GM23338 (cell line): ENCODE measurements around the gene SLC35B1. TPM values are rescaled to one million over a fixed set of nuclear protein-coding genes. Genes with fewer than 3 reads are reported as not detected.

ENCODE experiments used
- ATAC-seq: fragments of 200-7000 bp; cut with Tn5 transposase; 3 replicates; pipeline ENCODE4 v1.9.1; 2020
- DNase-seq: peaks from one replicate; pipeline ENCODE4 v3.0.0-alpha.2; 2015; ENCODE audit warnings: low spot score
- H2AFZ ChIP-seq: fragments of 200-600 bp; sonication (generic); 2 replicates; pipeline ENCODE4 v1.8.0; 2016; ENCODE audit warnings: antibody characterized with exemption, mild to moderate bottlenecking, moderate library complexity
- H3F3A ChIP-seq: fragments of 200-600 bp; sonication (generic); replicated peaks from 2 replicates; pipeline ENCODE4 v1.8.0; 2017; ENCODE audit warnings: antibody characterized with exemption, mixed run types, low read depth
- H3K27ac ChIP-seq: fragments of 200-600 bp; sonication (generic); 2 replicates; pipeline ENCODE4 v1.6.1; 2016; ENCODE audit warnings: low read depth
- H3K27me3 ChIP-seq: fragments of 200-600 bp; sonication (generic); 2 replicates; pipeline ENCODE4 v1.8.0; 2016; ENCODE audit warnings: mild to moderate bottlenecking, mixed run types, moderate library complexity; ENCODE audit not compliant: insufficient read depth
- H3K36me3 ChIP-seq: fragments of 200-600 bp; sonication (generic); 2 replicates; pipeline ENCODE4 v1.8.0; 2016; ENCODE audit warnings: mild to moderate bottlenecking; ENCODE audit not compliant: insufficient read depth
- H3K4me1 ChIP-seq: fragments of 200-600 bp; sonication (generic); 2 replicates; pipeline ENCODE4 v1.8.0; 2016; ENCODE audit warnings: mild to moderate bottlenecking, moderate library complexity; ENCODE audit not compliant: insufficient read depth
- H3K4me2 ChIP-seq: fragments of 200-600 bp; sonication (generic); 2 replicates; pipeline ENCODE4 v1.7.1; 2017; ENCODE audit warnings: mixed run types
- H3K4me3 ChIP-seq: fragments of 200-600 bp; sonication (generic); 2 replicates; pipeline ENCODE4 v1.6.1; 2016; ENCODE audit warnings: mixed run types
- H3K79me2 ChIP-seq: fragments of 200-600 bp; sonication (generic); replicated peaks from 2 replicates; pipeline ENCODE4 v1.8.0; 2017; ENCODE audit warnings: mild to moderate bottlenecking; ENCODE audit not compliant: insufficient read depth
- H3K9me2 ChIP-seq: fragments of 200-600 bp; sonication (generic); 2 replicates; pipeline ENCODE4 v1.8.0; 2017; ENCODE audit not compliant: insufficient read depth
- H4K20me1 ChIP-seq: fragments of 200-600 bp; sonication (generic); replicated peaks from 2 replicates; pipeline ENCODE4 v1.8.0; 2017; ENCODE audit warnings: mild to moderate bottlenecking; ENCODE audit not compliant: insufficient read depth
- H3K27ac Mint-ChIP-seq: 2 replicates; pipeline ENCODE4 v1.8.0; 2020; ENCODE audit warnings: inconsistent platforms, mild to moderate bottlenecking, moderate library complexity, mixed read lengths
- H3K27me3 Mint-ChIP-seq: 3 replicates; pipeline ENCODE4 v1.8.0; 2022; ENCODE audit warnings: low read depth, mild to moderate bottlenecking, moderate library complexity, mixed read lengths, inconsistent platforms; ENCODE audit not compliant: insufficient read depth, poor library complexity
- H3K36me3 Mint-ChIP-seq: 3 replicates; pipeline ENCODE4 v1.8.0; 2021; ENCODE audit warnings: low read depth, mild to moderate bottlenecking, inconsistent platforms, moderate library complexity, mixed read lengths
- H3K4me1 Mint-ChIP-seq: 3 replicates; pipeline ENCODE4 v1.8.0; 2020; ENCODE audit warnings: mild to moderate bottlenecking, inconsistent platforms, mixed read lengths
- H3K4me3 Mint-ChIP-seq: 3 replicates; pipeline ENCODE4 v1.8.0; 2021; ENCODE audit warnings: moderate library complexity, mild to moderate bottlenecking, inconsistent platforms, mixed read lengths
- H3K9me3 Mint-ChIP-seq: 3 replicates; pipeline ENCODE4 v1.8.0; 2020; ENCODE audit warnings: moderate library complexity, mild to moderate bottlenecking, inconsistent platforms, mixed read lengths
- CTCF ChIP-seq, 2 experiments: fragments of 200-600 bp in 1 of 2; sonication (generic) in 1 of 2; conservative IDR thresholded peaks; 2 replicates each; pipeline versions ENCODE4 v1.5.1 to v1.6.1; 2016 to 2017; ENCODE audit warnings: antibody characterized with exemption in 2 of 2, low read depth in 2 of 2, mild to moderate bottlenecking in 2 of 2, moderate library complexity in 1 of 2
- ETS1 ChIP-seq: IDR thresholded peaks from 2 replicates; pipeline ENCODE4 v1.6.1; 2016; ENCODE audit warnings: antibody characterized with exemption
- JUNB ChIP-seq: IDR thresholded peaks from one replicate; pipeline ENCODE4 v1.6.1; 2016; ENCODE audit warnings: antibody characterized with exemption; ENCODE audit not compliant: unreplicated experiment
- NANOG ChIP-seq: IDR thresholded peaks from 2 replicates; pipeline ENCODE4 v1.6.1; 2016; ENCODE audit warnings: antibody characterized with exemption, borderline replicate concordance
- POLR2AphosphoS5 ChIP-seq: IDR thresholded peaks from 2 replicates; pipeline ENCODE4 v1.6.1; 2016; ENCODE audit warnings: antibody characterized with exemption, low read depth
- ZNF462 ChIP-seq: fragments of 250-450 bp; sonication (Bioruptor Pico); IDR thresholded peaks from 2 replicates; pipeline ENCODE4 v1.5.0; 2020; ENCODE audit warnings: mild to moderate bottlenecking, moderate library complexity
- polyA plus RNA-seq: library from polyadenylated mRNA; unstranded; fragments of >200 nt; fragmentation: Nextera tagmentation; extraction: Ambion mirVana; gene quantifications from 2 replicates; pipeline ENCODE4 v1.2.1, GENCODE V29; 2016
- total RNA-seq: library from RNA; depleted of rRNA; stranded (reverse); fragments of >200 nt; shearing (Covaris generic); gene quantifications from 2 replicates; pipeline ENCODE4 v1.2.3, GENCODE V29; 2014

Gene SLC35B1
- total and polyA plus RNA-seq, 2 experiments from 2014 or later, result 56.7 to 58.9 TPM

- Mint-ChIP-seq H3K27ac (no peak overlapping the region), H3K4me3 (no peak overlapping the region), H3K4me1 (peaks cover 3% of the 10 kb centered on the region), H3K36me3 (peaks cover 45% of the 10 kb centered on the region), H3K9me3 (no peaks in the 10 kb centered on the region), H3K27me3 (peaks cover 3% of the 10 kb centered on the region)
- no peaks in the 10 kb centered on the region for H4K20me1 ChIP-seq
- DNase-seq (no peak), ATAC-seq (no peak)
- no peak overlapping the region for H3K27ac ChIP-seq
- H3K4me3 ChIP-seq, result no peak overlapping the region
- H3F3A ChIP-seq, result no peaks in the 10 kb centered on the region
- no peaks in the 10 kb centered on the region for H3K4me1 ChIP-seq
- H3K27me3 ChIP-seq, result no peaks in the 10 kb centered on the region
- no peaks in the 10 kb centered on the region for H3K9me2 ChIP-seq
- no peaks in the 10 kb centered on the region for H3K79me2 ChIP-seq
- no peak overlapping the region for H3K4me2 ChIP-seq
- H2AFZ ChIP-seq, result no peak overlapping the region
- TF ChIP-seq JUNB, result no peak
- TF ChIP-seq CTCF (conservative IDR thresholded peaks at IDR 0.05; ENCODE audit: low read depth in 2 of 2), result no peak
- peaks cover 24% of the 10 kb centered on the region for H3K36me3 ChIP-seq
Measured at GRCh38 chr17:49699966-49700575, 7.7 kb downstream of the SLC35B1 start.

- ATAC-seq, result no peak
- no peaks in the 10 kb centered on the region for H3K4me1 ChIP-seq
- H2AFZ ChIP-seq, result no peak overlapping the region
- no peak overlapping the region for H3K4me3 ChIP-seq
- H3F3A ChIP-seq, result no peaks in the 10 kb centered on the region
- H3K36me3 Mint-ChIP-seq, result peaks cover 26% of the 10 kb centered on the region
- no peaks in the 10 kb centered on the region for H3K79me2 ChIP-seq
- H3K4me3 Mint-ChIP-seq, result no peak overlapping the region
- no peaks in the 10 kb centered on the region for H4K20me1 ChIP-seq
- H3K27me3 ChIP-seq, result no peaks in the 10 kb centered on the region
- no peak overlapping the region for H3K4me2 ChIP-seq
- peaks cover 5% of the 10 kb centered on the region for H3K27me3 Mint-ChIP-seq
- H3K4me1 Mint-ChIP-seq, result peaks cover 5% of the 10 kb centered on the region
- H3K27ac ChIP-seq, result no peak overlapping the region
- peaks cover 16% of the 10 kb centered on the region for H3K36me3 ChIP-seq
- no peaks in the 10 kb centered on the region for H3K9me2 ChIP-seq
- no peak overlapping the region for H3K27ac Mint-ChIP-seq
- TF ChIP-seq NANOG, result no peak
- TF ChIP-seq POLR2AphosphoS5, result no peak
- TF ChIP-seq ZNF462 (CRISPR knock-in tag), result no peak
- no peak for TF ChIP-seq ETS1
- no peaks in the 10 kb centered on the region for H3K9me3 Mint-ChIP-seq
- DNase-seq, result no peak
Measured at GRCh38 chr17:49698005-49698404, 9.8 kb downstream of the SLC35B1 start.
